Left cardiac atrium (tissue), 4 donors: ENCODE measurements around the gene NAV2. TPM values are rescaled to one million over a fixed set of nuclear protein-coding genes. Genes with fewer than 3 reads are reported as not detected.
A peak's percentile ranks its signal among the peaks of the same experiment; 100 is the strongest.

Experiments used
- ATAC-seq, 2 donors: fragments of 200-7000 bp; cut with Tn5 transposase; one replicate each; pipeline ENCODE4 v1.9.1; 2020; ENCODE audit warnings: mild to moderate bottlenecking in 2 of 2, moderate library complexity in 2 of 2
- DNase-seq: peaks from one replicate; pipeline ENCODE4 v3.0.0-alpha.2; 2020
- intact Hi-C, 2 donors: fragments of 100-400 bp; cut with DNase I; formaldehyde crosslinking; loops; one replicate each; pipeline versions ENCODE4 v1.14.1 to v1.15.1; 2022 to 2023
- long read RNA-seq: library from polyadenylated mRNA; unstranded; transcript quantifications from one replicate; pipeline ENCODE4 v2.0.0, GENCODE V29; 2021
- total RNA-seq, 2 donors: library from RNA; stranded (reverse); fragmentation: NEBNext Ultra II Directional; extraction: Animal tissue kit (Norgen Biotek cat#: 25700); gene quantifications; one replicate each; pipeline ENCODE4 v1.2.1, GENCODE V29; 2021
- donor health status: DM: no; HTN: yes; CAD: no.
- donor health status: DM: no; HTN: yes; CAD: no; lungs with severe emphysema.
- donor health status: DM: yes; HTN: yes; CAD: no.
- donor health status: Dilated cardiomyopathy.

The NAV2 gene, protein sequence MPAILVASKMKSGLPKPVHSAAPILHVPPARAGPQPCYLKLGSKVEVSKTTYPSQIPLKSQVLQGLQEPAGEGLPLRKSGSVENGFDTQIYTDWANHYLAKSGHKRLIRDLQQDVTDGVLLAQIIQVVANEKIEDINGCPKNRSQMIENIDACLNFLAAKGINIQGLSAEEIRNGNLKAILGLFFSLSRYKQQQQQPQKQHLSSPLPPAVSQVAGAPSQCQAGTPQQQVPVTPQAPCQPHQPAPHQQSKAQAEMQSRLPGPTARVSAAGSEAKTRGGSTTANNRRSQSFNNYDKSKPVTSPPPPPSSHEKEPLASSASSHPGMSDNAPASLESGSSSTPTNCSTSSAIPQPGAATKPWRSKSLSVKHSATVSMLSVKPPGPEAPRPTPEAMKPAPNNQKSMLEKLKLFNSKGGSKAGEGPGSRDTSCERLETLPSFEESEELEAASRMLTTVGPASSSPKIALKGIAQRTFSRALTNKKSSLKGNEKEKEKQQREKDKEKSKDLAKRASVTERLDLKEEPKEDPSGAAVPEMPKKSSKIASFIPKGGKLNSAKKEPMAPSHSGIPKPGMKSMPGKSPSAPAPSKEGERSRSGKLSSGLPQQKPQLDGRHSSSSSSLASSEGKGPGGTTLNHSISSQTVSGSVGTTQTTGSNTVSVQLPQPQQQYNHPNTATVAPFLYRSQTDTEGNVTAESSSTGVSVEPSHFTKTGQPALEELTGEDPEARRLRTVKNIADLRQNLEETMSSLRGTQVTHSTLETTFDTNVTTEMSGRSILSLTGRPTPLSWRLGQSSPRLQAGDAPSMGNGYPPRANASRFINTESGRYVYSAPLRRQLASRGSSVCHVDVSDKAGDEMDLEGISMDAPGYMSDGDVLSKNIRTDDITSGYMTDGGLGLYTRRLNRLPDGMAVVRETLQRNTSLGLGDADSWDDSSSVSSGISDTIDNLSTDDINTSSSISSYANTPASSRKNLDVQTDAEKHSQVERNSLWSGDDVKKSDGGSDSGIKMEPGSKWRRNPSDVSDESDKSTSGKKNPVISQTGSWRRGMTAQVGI (N-terminal part only)
- total RNA-seq, result 10 to 100 TPM; 12.3 to 15.3 TPM
- long read RNA-seq, partial matches to known transcripts, result 2 of 7 reads
- long read RNA-seq, other reads (novel, unspliced or antisense), result 5 of 7 reads

DNA sequence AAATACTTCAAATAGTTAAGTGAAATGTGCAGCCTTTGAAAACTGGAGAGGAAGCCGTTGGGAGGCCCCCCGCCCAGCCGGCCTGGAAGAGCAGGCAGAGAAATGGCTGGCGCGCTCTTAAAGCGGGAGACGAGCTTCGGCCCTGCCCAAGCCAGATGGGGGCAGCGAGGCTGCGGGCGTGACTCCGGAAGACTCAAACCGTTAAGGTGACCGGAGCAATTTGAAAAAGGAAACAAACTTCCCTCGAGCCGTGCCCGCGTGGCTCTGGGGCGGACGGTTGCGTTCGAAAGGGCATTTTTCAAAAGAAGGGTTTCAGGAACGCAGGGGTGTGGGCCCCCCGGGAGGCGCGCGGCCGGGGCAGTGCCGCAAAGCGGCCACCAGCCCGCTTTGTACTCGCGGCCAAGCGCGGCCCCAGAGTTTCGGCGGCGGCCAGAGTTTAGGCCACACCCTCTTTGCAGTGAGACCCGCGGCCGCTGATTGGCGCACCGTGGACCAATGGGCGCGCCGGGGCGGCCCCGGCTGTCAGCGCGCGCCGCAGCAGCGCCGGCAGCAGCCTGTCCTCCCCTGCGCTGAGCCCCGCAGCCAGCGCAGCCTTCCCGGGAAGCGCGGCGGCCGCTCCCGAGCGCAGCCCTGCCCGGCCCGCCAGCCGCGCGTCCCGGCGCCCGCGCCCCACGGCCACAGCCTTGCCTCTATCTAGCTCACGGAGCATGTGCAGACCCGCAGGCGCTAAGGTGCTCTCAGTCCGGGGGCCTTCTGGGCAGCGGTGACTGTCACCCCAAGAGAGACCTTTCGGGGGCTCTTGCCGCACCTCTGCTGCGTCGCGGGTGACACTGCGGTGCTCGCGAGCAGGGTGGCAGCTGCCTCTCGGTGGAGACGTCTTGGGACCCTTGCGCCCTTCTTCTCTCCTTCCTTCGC is at the start of gene NAV2:
NAV2 (plus strand) TSS at position 557 of the 915 bp plus-strand sequence. CDS start 859 bp downstream, outside the sequence.
- peak; percentile 95 for ATAC-seq
- intact Hi-C loops, result no loop called here
- DNase-seq, result peak; percentile 94

- no peak for ATAC-seq
- intact Hi-C loops, result no loop called here
- DNase-seq, result no peak
These were observed 49.4 kb upstream of the NAV2 start for GRCh38 chr11:19663206-19663605.

- intact Hi-C loops, result no loop called here
- DNase-seq, result peak; percentile 28
These were observed 47.6 kb upstream of the NAV2 start for GRCh38 chr11:19664886-19665548.

DNA sequence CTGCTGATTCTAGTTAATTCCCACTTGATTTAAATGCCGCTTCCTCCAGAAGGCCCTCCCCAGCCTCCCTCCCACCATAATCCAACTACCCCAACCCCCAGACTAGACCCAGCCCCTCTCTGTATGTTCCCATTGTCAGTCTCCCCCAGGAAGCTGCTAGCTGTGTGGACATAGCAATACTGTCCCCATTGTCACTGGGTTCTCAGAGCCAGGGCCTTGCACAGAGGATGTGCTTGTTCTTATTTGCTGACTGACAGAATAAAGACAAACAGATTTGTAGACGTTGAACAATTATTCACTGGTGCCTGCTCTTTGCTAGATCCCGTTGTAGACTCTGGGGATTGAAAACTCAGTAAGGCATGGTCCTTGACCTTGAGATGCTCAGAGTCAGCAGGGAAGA is 45.7 kb upstream of the NAV2 start:
- intact Hi-C loops, result no loop called here
- DNase-seq (no peak), ATAC-seq (no peak)

More at GRCh38 chr11:19664886-19665548, 47.6 kb upstream of the NAV2 start:
- ATAC-seq, result peak; percentile 38 to 54

GRCh38 chr11:19669511-19669910 is 43.1 kb upstream of the NAV2 start:
- intact Hi-C loops, result no loop called here
- no peak for ATAC-seq

DNA sequence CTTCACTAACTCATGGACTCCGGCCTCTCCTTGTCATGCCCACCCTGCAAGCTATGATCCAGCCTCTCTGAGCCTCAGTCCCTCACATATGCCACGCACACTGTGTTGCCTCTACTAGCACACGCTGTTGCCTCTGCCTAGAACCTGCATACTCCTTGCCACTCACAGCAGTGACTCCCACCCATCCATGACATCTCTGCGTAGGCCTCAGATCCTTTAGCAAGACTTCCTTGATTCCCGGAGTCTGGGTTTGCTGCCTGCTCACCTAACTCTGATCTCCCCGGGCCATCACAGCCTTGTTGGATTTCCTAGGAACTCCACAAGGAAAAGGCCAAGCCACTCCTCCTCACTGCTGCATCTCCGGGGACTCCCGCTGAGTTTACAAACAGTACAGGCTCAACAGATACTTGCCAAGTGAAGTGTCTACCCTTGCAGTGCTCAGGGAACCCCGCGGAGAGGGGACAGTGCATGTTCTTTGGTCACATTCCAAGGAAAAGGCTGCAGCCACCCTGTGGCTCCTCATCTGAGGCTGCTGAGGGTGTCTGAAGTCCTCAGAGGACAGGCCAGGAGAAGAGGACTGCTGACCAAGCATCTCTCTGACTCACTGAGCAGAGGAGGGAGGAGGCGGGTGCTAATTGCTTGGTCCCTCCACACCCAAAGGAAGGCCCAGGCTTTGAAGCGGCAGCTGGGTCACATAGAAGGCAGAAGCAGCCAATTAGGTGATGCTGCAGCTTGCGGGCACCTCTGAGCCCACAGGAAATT is 42.4 kb upstream of the NAV2 start:
- intact Hi-C loops, result no loop called here

More at GRCh38 chr11:19669511-19669910, 43.1 kb upstream of the NAV2 start:
- no peak for DNase-seq

DNA sequence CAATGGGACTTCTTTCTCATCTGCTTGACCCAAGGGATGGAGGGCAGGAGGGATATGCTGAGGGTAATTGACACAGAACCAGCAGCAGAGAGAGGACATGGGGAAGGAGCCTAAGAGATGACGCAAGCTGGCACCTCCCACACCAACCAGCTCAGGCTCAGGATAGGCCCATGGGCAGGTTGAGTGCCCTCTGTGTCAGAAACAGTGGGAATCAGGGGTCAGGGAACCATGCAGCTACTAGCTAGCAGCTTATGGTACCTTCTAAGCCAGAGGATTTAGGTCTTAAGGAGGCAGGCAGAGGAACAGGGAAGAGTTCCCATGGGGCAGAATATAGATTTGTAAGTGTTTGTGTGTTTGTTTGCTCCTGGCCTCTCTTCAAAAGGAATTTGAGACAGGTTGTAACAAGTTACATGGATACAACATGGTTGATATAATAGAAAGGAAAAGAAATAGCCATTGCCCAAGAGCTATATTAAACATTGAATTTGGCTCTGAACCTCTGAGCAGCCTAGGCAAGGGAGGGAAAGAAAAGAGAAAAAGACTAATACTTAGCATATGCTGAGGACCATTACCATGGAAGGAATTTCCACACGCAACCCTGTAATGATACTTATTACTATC is 39.9 kb upstream of the NAV2 start:
- ATAC-seq (no peak), DNase-seq (no peak)
- intact Hi-C loops, result no loop called here

More for the DNA sequence above, 42.4 kb upstream of the NAV2 start:
- DNase-seq (no peak), ATAC-seq (no peak)

GRCh38 chr11:19673924-19674729 is 38.5 kb upstream of the NAV2 start:
- DNase-seq (peak; percentile 81), ATAC-seq (peak; percentile 88 to 89)
- intact Hi-C loops, result no loop called here

DNA sequence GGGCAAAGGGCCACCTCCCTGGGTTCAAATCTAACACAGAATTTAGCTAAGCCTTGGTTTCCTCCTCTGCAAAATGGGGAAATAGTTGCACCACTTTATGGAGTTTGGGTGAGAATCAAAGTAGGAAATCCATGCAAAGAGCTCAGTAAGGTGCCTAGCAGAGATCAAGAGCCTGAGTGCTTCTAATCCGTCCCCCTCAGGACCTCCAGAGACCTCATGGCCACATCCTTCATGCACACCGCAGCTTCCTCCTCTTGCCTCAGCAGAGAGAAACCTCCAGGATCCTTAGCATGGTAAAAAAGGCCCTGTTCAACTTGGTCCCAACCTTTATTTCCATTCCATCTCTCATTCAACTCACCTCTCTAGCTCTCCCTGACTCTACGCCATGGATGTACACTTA is 37.8 kb upstream of the NAV2 start:
- ATAC-seq (no peak), DNase-seq (no peak)
- intact Hi-C loops, result no loop called here

GRCh38 chr11:19675397-19675796 is 37.2 kb upstream of the NAV2 start:
- ATAC-seq (no peak), DNase-seq (no peak)
- intact Hi-C loops, result no loop called here

DNA sequence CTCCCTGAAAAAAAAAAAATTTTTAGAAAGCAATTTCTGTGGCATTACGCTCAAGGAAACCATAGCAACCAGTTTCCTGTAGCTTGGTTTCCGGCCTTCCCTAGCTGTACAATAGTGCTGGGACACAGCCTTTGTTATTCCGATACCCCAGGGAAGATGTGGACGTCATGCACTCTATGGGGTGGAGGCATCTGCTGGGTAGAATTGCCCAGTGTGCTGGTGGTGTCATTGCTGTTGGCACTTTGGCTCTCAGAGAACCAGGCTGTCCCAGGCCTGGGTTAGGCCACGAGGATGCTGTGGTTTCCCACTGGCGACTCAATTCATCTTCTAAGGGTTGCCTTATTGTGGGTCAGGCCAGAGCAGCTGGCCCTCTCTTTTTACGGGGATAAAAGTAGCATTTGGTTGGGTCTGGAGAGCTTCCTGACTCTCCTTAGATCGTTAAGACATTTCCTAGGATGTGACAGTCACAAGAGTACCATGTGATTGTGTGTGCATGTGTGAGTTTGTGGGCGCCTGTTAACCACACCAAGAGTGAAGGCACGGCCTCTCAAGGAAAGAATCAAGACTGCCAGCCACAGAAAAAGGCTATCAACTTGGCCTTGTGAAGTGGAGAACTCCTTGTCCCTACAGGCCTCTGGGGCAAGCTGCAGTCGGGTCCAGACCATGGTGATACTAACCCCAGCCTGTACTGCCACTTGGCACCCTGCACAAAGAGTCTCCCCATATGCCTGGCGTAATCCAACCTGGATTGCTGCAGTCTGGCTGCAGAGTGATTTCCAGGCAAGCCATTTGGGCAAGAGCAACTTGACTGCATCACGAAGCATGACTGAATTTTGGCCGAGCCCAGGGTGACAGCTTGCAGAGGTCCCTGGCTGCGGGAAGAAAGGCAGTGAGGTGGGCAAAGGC is 35.9 kb upstream of the NAV2 start:
- peak; percentile 43 for DNase-seq
- intact Hi-C loops, result no loop called here

GRCh38 chr11:19677381-19678080 is 35.1 kb upstream of the NAV2 start:
- ATAC-seq (no peak), DNase-seq (no peak)
- intact Hi-C loops, result no loop called here

More for the DNA sequence above, 35.9 kb upstream of the NAV2 start:
- peak; percentile 13 to 31 for ATAC-seq

- intact Hi-C loops, result no loop called here
- DNase-seq (peak; percentile 94), ATAC-seq (peak; percentile 76 to 91)
These were observed 32.4 kb upstream of the NAV2 start for GRCh38 chr11:19679952-19680828.
